Measurements from ENCODE around the gene DAZAP1. TPM values are rescaled to one million over a fixed set of nuclear protein-coding genes. Genes with fewer than 3 reads are reported as not detected.

The DAZAP1 gene
- total RNA-seq, 5 donors from 2014 or later (not counting 1 experiment from before 2014, with no cell fraction given), result 153 to 170 (median 161) TPM

GRCh38 chr19:1401138-1401888, 6.1 kb upstream of the DAZAP1 start, which contains the start of gene GAMT:
TSS of gene GAMT (minus strand) at chr19:1401542. CDS start at chr19:1401476, 66 bp downstream.
- CTCF ChIA-PET, result no interaction called here
- Histone ChIP-seq H3K27me3 (replicated peaks in 1 of 2; ENCODE audit: control insufficient read depth in 2 of 2, extremely low read depth in 1 of 2, insufficient read depth in 2 of 2, low read length in 1 of 2) (peaks cover 0 to 19% of the 10 kb centered on the region in 2 experiments), H3K4me1 (ENCODE audit: control insufficient read depth in 1 of 2, extremely low read depth in 1 of 2, insufficient read depth in 2 of 2, low read length in 2 of 2) (peaks cover 3 to 36% of the 10 kb centered on the region in 2 experiments), H3K27ac (ENCODE audit: low read length) (no peak within 1 kb of the TSS), H3K4me3 (ENCODE audit: control insufficient read depth in 1 of 2, extremely low read depth in 1 of 2, low read length in 1 of 2) (peak within 1 kb of the TSS; percentile 46 to 71), H3K36me3 (ENCODE audit: control insufficient read depth in 2 of 2, extremely low read depth in 1 of 2, insufficient read depth in 1 of 2, low read length in 1 of 2) (peaks cover 0 to 6% of the 10 kb centered on the region in 2 donors), H3K9me3 (no peaks in the 10 kb centered on the region)
- H3K27ac Mint-ChIP-seq, result no peak within 1 kb of the TSS
- peaks cover 4% of the 10 kb centered on the region in 2 donors for H3K27me3 Mint-ChIP-seq
- ATAC-seq (replicated peaks in 1 of 4), result peak; percentile 87 to 90 (median 89)
- H3K4me3 Mint-ChIP-seq, result peak within 1 kb of the TSS; percentile 65 to 74 (median 71)
- POLR2A ChIA-PET, result no interaction called here
- H3K9me3 Mint-ChIP-seq, result no peaks in the 10 kb centered on the region
- H3K36me3 Mint-ChIP-seq, result no peaks in the 10 kb centered on the region
- peak in 29 of 35 experiments; percentile 22 to 76 (median 42) for DNase-seq
- peaks cover 11 to 15% (median 13%) of the 10 kb centered on the region in 3 donors for H3K4me1 Mint-ChIP-seq
- under 1% methylated on average over 86 of the region's 87 CpGs for WGBS (ENCODE audit: insufficient coverage)

GRCh38 chr19:1401889-1402217, 5.5 kb upstream of the DAZAP1 start:
- Mint-ChIP-seq H3K4me1 (peaks cover 15 to 19% (median 16%) of the 10 kb centered on the region in 3 donors), H3K4me3 (peak overlapping the region; percentile 51 to 74 (median 60)), H3K36me3 (no peaks in the 10 kb centered on the region), H3K27me3 (peaks cover 4% of the 10 kb centered on the region in 2 donors), H3K27ac (no peak overlapping the region), H3K9me3 (no peaks in the 10 kb centered on the region)
- WGBS (ENCODE audit: insufficient coverage), result 59% methylated on average over 6 of the region's 11 CpGs
- peaks cover 3 to 36% of the 10 kb centered on the region in 2 experiments for H3K4me1 ChIP-seq (ENCODE audit: control insufficient read depth in 1 of 2, extremely low read depth in 1 of 2, insufficient read depth in 2 of 2, low read length in 2 of 2)
- peaks cover 0 to 6% of the 10 kb centered on the region in 2 donors for H3K36me3 ChIP-seq (ENCODE audit: control insufficient read depth in 2 of 2, extremely low read depth in 1 of 2, insufficient read depth in 1 of 2, low read length in 1 of 2)
- no peak overlapping the region for H3K27ac ChIP-seq (ENCODE audit: low read length)
- peaks cover 0 to 19% of the 10 kb centered on the region in 2 experiments for H3K27me3 ChIP-seq (replicated peaks in 1 of 2; ENCODE audit: control insufficient read depth in 2 of 2, extremely low read depth in 1 of 2, insufficient read depth in 2 of 2, low read length in 1 of 2)
- no peaks in the 10 kb centered on the region for H3K9me3 ChIP-seq
- CTCF ChIA-PET, result interaction anchor here in 1 of 2 donors (0.7 kb wide), 1 partner anchor 49 kb away, joined by 3 read pairs; no protein-coding TSS in a partner anchor
- ATAC-seq (replicated peaks in 1 of 4) (no peak), DNase-seq (no peak)
- H3K4me3 ChIP-seq (ENCODE audit: control insufficient read depth in 1 of 2, extremely low read depth in 1 of 2, low read length in 1 of 2), result peak overlapping the region; percentile 35 to 37
- POLR2A ChIA-PET, result no interaction called here

- no peaks in the 10 kb centered on the region for H3K9me3 ChIP-seq
- H3K4me1 ChIP-seq (ENCODE audit: control insufficient read depth in 1 of 2, extremely low read depth in 1 of 2, insufficient read depth in 2 of 2, low read length in 2 of 2), result peaks cover 3 to 34% of the 10 kb centered on the region in 2 experiments
- Mint-ChIP-seq H3K27ac (no peak overlapping the region), H3K9me3 (no peaks in the 10 kb centered on the region), H3K27me3 (peaks cover 4% of the 10 kb centered on the region in 2 donors), H3K4me1 (peaks cover 15 to 19% (median 16%) of the 10 kb centered on the region in 3 donors), H3K36me3 (no peaks in the 10 kb centered on the region), H3K4me3 (peak overlapping the region; percentile 57 to 74 (median 69))
- WGBS (ENCODE audit: insufficient coverage), result 39% methylated on average over 22 of the region's 25 CpGs
- CTCF ChIA-PET, result interaction anchor here (0.6 to 0.9 kb wide), 4 partner anchors 11 to 335 kb away, joined by 3 to 5 read pairs (median 3); no protein-coding TSS in a partner anchor
- peak overlapping the region in 1 of 2 donors; percentile 35 for H3K4me3 ChIP-seq (ENCODE audit: control insufficient read depth in 1 of 2, extremely low read depth in 1 of 2, low read length in 1 of 2)
- H3K27me3 ChIP-seq (replicated peaks in 1 of 2; ENCODE audit: control insufficient read depth in 2 of 2, extremely low read depth in 1 of 2, insufficient read depth in 2 of 2, low read length in 1 of 2), result peaks cover 0 to 19% of the 10 kb centered on the region in 2 experiments
- POLR2A ChIA-PET, result no interaction called here
- H3K36me3 ChIP-seq (ENCODE audit: control insufficient read depth in 2 of 2, extremely low read depth in 1 of 2, insufficient read depth in 1 of 2, low read length in 1 of 2), result peaks cover 0 to 6% of the 10 kb centered on the region in 2 donors
- no peak for ATAC-seq (replicated peaks in 1 of 4)
- no peak for DNase-seq
- H3K27ac ChIP-seq (ENCODE audit: low read length), result no peak overlapping the region
Observed at GRCh38 chr19:1402411-1403070, 4.8 kb upstream of the DAZAP1 start.

GRCh38 chr19:1406774-1407527, 435 bp upstream of the DAZAP1 start:
- peak; percentile 95 to 100 (median 99) for DNase-seq
- Mint-ChIP-seq H3K27ac (peak overlapping the region; percentile 78 to 79), H3K4me1 (peaks cover 41 to 46% (median 46%) of the 10 kb centered on the region in 3 donors), H3K4me3 (peak overlapping the region; percentile 72 to 81 (median 72)), H3K27me3 (peaks cover 4% of the 10 kb centered on the region in 2 donors), H3K9me3 (no peaks in the 10 kb centered on the region), H3K36me3 (peaks cover 8% of the 10 kb centered on the region)
- Histone ChIP-seq H3K4me3 (ENCODE audit: control insufficient read depth in 1 of 2, extremely low read depth in 1 of 2, low read length in 1 of 2) (peak overlapping the region in 1 of 2 donors; percentile 47), H3K9me3 (no peaks in the 10 kb centered on the region), H3K27ac (ENCODE audit: low read length) (peak overlapping the region; percentile 65), H3K4me1 (ENCODE audit: control insufficient read depth in 1 of 2, extremely low read depth in 1 of 2, insufficient read depth in 2 of 2, low read length in 2 of 2) (peaks cover 21 to 55% of the 10 kb centered on the region in 2 experiments), H3K27me3 (replicated peaks in 1 of 2; ENCODE audit: control insufficient read depth in 2 of 2, extremely low read depth in 1 of 2, insufficient read depth in 2 of 2, low read length in 1 of 2) (peaks cover 0 to 19% of the 10 kb centered on the region in 2 experiments), H3K36me3 (ENCODE audit: control insufficient read depth in 2 of 2, extremely low read depth in 1 of 2, insufficient read depth in 1 of 2, low read length in 1 of 2) (peaks cover 0 to 8% of the 10 kb centered on the region in 2 donors)
- peak; percentile 76 to 87 (median 81) for ATAC-seq (replicated peaks in 1 of 4)
- WGBS (ENCODE audit: insufficient coverage), result under 1% methylated on average over 71 of the region's 72 CpGs
- ChIA-PET POLR2A (no interaction called here), CTCF (no interaction called here)

GRCh38 chr19:1408300-1409203, 1.2 kb downstream of the DAZAP1 start:
- peak; percentile 28 to 74 (median 53) for DNase-seq
- peak overlapping the region; percentile 92 for H3K27ac ChIP-seq (ENCODE audit: low read length)
- Mint-ChIP-seq H3K9me3 (no peaks in the 10 kb centered on the region), H3K36me3 (peaks cover 8% of the 10 kb centered on the region), H3K4me3 (peak overlapping the region; percentile 91 to 95 (median 94)), H3K4me1 (peaks cover 49 to 54% (median 54%) of the 10 kb centered on the region in 3 donors), H3K27ac (peak overlapping the region; percentile 93 to 96), H3K27me3 (no peaks in the 10 kb centered on the region)
- under 1% methylated on average over 44 of the region's 69 CpGs for WGBS (ENCODE audit: insufficient coverage)
- H3K4me3 ChIP-seq (ENCODE audit: control insufficient read depth in 1 of 2, extremely low read depth in 1 of 2, low read length in 1 of 2), result peak overlapping the region; percentile 83 to 97
- ChIA-PET CTCF (interaction anchor here in 1 of 2 donors (0.7 kb wide), 1 partner anchor 681 kb away, joined by 4 read pairs; no protein-coding TSS in a partner anchor), POLR2A (no interaction called here)
- peak; percentile 10 to 22 (median 15) for ATAC-seq (replicated peaks in 1 of 4)
- no peaks in the 10 kb centered on the region for H3K9me3 ChIP-seq
- peaks cover 19 to 60% of the 10 kb centered on the region in 2 experiments for H3K4me1 ChIP-seq (ENCODE audit: control insufficient read depth in 1 of 2, extremely low read depth in 1 of 2, insufficient read depth in 2 of 2, low read length in 2 of 2)
- peaks cover 0 to 4% of the 10 kb centered on the region in 2 experiments for H3K27me3 ChIP-seq (replicated peaks in 1 of 2; ENCODE audit: control insufficient read depth in 2 of 2, extremely low read depth in 1 of 2, insufficient read depth in 2 of 2, low read length in 1 of 2)
- peaks cover 10 to 19% of the 10 kb centered on the region in 2 donors for H3K36me3 ChIP-seq (ENCODE audit: control insufficient read depth in 2 of 2, extremely low read depth in 1 of 2, insufficient read depth in 1 of 2, low read length in 1 of 2)

Data from T-cell (primary cell).